Astrocyte of the cerebellum (primary cell): ENCODE measurements around the gene CCM2L.

Source experiments
- DNase-seq: peaks from one replicate; pipeline ENCODE4 v3.0.0-alpha.2; 2011; ENCODE audit warnings: low read depth
- H3K4me3 ChIP-seq: 2 replicates; pipeline ENCODE4 v1.5.1; 2011; ENCODE audit warnings: mild to moderate bottlenecking, low read depth, low read length, moderate library complexity
- in situ Hi-C: cut with HindIII; loops from 2 replicates; pipeline ENCODE4 v1.10.0; 2017; ENCODE audit warnings: low sequenced_read_pairs
- TF ChIP-seq, protein P1 (sequence below): IDR thresholded peaks from 2 replicates; pipeline ENCODE4 v1.5.1; 2012; ENCODE audit warnings: low read length, low read depth, moderate library complexity, mild to moderate bottlenecking; ENCODE audit errors: missing control alignments

Gene CCM2L

GRCh38 chr20:32012159-32012688 lies 2.0 kb downstream of the CCM2L start:
- TF ChIP-seq, protein P1, sequence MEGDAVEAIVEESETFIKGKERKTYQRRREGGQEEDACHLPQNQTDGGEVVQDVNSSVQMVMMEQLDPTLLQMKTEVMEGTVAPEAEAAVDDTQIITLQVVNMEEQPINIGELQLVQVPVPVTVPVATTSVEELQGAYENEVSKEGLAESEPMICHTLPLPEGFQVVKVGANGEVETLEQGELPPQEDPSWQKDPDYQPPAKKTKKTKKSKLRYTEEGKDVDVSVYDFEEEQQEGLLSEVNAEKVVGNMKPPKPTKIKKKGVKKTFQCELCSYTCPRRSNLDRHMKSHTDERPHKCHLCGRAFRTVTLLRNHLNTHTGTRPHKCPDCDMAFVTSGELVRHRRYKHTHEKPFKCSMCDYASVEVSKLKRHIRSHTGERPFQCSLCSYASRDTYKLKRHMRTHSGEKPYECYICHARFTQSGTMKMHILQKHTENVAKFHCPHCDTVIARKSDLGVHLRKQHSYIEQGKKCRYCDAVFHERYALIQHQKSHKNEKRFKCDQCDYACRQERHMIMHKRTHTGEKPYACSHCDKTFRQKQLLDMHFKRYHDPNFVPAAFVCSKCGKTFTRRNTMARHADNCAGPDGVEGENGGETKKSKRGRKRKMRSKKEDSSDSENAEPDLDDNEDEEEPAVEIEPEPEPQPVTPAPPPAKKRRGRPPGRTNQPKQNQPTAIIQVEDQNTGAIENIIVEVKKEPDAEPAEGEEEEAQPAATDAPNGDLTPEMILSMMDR = no peak
- no peak for DNase-seq
- no peak overlapping the region for H3K4me3 ChIP-seq
- in situ Hi-C loops = no loop called here

- TF ChIP-seq, protein P1 = no peak
- no peak for DNase-seq
- in situ Hi-C loops = no loop called here
- H3K4me3 ChIP-seq = no peak overlapping the region
Measured at GRCh38 chr20:32013326-32013725, 3.1 kb downstream of the CCM2L start.

GRCh38 chr20:32017711-32018251 lies 7.5 kb downstream of the CCM2L start:
- in situ Hi-C loops = no loop called here
- DNase-seq = no peak
- TF ChIP-seq, protein P1 = no peak
- no peak overlapping the region for H3K4me3 ChIP-seq

- H3K4me3 ChIP-seq = peak overlapping the region; percentile 21
- TF ChIP-seq, protein P1 = no peak
- in situ Hi-C loops = no loop called here
- DNase-seq = no peak
Measured at GRCh38 chr20:32018269-32019155, 8.3 kb downstream of the CCM2L start.

GRCh38 chr20:32019156-32019510 lies 8.9 kb downstream of the CCM2L start:
- no peak for DNase-seq
- TF ChIP-seq, protein P1 = no peak
- in situ Hi-C loops = no loop called here
- H3K4me3 ChIP-seq = no peak overlapping the region

DNA sequence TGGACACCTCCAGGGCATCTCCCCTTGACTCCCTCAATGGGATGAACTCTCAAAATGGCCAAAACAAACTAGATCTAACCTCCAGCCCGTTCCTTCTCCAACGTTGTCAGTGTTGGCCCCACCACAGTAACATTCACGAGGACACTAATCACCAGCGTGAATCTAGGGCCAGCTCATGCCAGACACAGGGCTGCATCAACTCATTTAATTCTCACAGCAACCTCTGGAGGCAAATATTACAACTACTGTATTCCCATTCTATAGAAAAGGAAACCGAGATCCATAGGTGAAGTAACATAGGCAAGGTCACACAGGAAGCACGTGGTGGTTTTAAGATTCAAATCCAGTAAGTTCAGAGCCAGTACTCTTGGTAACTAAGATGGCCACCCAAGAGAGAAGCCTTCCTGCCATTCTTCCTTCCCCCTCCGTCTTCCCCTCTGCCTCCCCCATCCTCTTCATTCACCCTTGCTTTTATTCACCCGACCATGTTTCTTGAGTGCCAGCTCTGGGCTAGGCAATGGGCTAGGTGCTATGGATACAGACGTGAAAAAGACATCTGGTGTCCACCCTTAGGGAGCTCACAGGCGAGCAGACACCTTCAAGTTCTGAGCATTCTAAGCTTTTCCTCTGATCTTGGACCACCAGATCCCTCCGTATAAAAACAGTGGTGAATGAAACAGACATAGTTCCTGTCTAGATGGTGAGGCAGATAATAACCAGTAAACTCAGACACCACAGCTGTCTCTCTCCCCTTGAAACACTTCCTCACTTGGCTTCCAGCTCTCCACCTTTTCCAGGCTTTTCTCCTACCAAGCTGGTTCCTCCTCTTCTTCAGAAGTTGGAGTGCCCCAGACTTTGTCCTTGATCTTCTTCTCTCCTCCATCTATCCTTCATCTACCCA lies 9.6 kb downstream of the CCM2L start:
- in situ Hi-C loops = loop anchor here (5.0 kb wide), 1 partner anchor 273 kb away; no protein-coding TSS in a partner anchor
- no peak overlapping the region for H3K4me3 ChIP-seq
- TF ChIP-seq, protein P1 = no peak
- DNase-seq = no peak
